Spleen (tissue), 11 donors: ENCODE measurements around the gene BABAM2. TPM values are rescaled to one million over a fixed set of nuclear protein-coding genes. Genes with fewer than 3 reads are reported as not detected.
A peak's percentile ranks its signal among the peaks of the same experiment; 100 is the strongest.

Source experiments
- DNase-seq: peaks from one replicate; pipeline ENCODE4 v3.0.0-alpha.2; 2020
- H3K27ac ChIP-seq, 8 donors: fragments of 200-600 bp; sonication (generic) in 7 of 8; 1 replicate in 4 of 8; 2 replicates in 4 of 8; pipeline versions ENCODE4 v1.5.0 to v1.8.0; 2016 to 2021; ENCODE audit warnings: inconsistent platforms in 4 of 8, mild to moderate bottlenecking in 4 of 8, moderate library complexity in 1 of 8
- H3K27me3 ChIP-seq, 7 donors: fragments of 200-600 bp; sonication (generic) in 6 of 7; replicated peaks in 1 of 7; 1 replicate in 4 of 7; 2 replicates in 3 of 7; pipeline versions ENCODE4 v1.5.0 to v1.8.0; 2016 to 2021; ENCODE audit warnings: inconsistent platforms in 3 of 7, mild to moderate bottlenecking in 1 of 7
- H3K36me3 ChIP-seq, 6 donors: fragments of 200-600 bp; sonication (generic) in 5 of 6; 1 replicate in 4 of 6; 2 replicates in 2 of 6; pipeline versions ENCODE4 v1.5.0 to v1.8.0; 2016 to 2021; ENCODE audit warnings: inconsistent platforms in 2 of 6
- H3K4me1 ChIP-seq, 6 donors: fragments of 200-600 bp; sonication (generic) in 5 of 6; 1 replicate in 3 of 6; 2 replicates in 3 of 6; pipeline versions ENCODE4 v1.5.0 to v1.8.0; 2016 to 2021; ENCODE audit warnings: inconsistent platforms in 3 of 6
- H3K4me3 ChIP-seq, 8 donors: fragments of 200-600 bp; sonication (generic) in 7 of 8; 1 replicate in 4 of 8; 2 replicates in 4 of 8; pipeline versions ENCODE4 v1.5.0 to v1.8.0; 2016 to 2021; ENCODE audit warnings: inconsistent platforms in 4 of 8, mild to moderate bottlenecking in 4 of 8, moderate library complexity in 2 of 8
- H3K9me3 ChIP-seq, 8 donors: fragments of 200-600 bp; sonication (generic) in 7 of 8; 1 replicate in 4 of 8; 2 replicates in 4 of 8; pipeline versions ENCODE4 v1.5.0 to v1.8.0; 2016 to 2021; ENCODE audit warnings: inconsistent platforms in 4 of 8
- POLR2A ChIP-seq, 3 donors: fragments of 450-650 bp; IDR thresholded peaks; one replicate each; pipeline ENCODE4 v1.5.1; 2017; ENCODE audit warnings: antibody characterized with exemption in 3 of 3, mild to moderate bottlenecking in 1 of 3
- POLR2AphosphoS5 ChIP-seq, 3 donors: sonication (generic); formaldehyde crosslinking; IDR thresholded peaks; one replicate each; pipeline ENCODE4 v1.5.1; 2017; ENCODE audit warnings: antibody characterized with exemption in 3 of 3
- WGBS, 5 donors: extraction: QIAGEN DNeasy Blood & Tissue Kit in 3 of 5; methylation state at CpG; one replicate each; pipeline versions ENCODE4 v1.1.5 to v1.1.7; 2013 to 2018; 5-methylcytosine and 5-hydroxymethylcytosine counted together
- intact Hi-C: fragments of 100-400 bp; cut with DNase I; formaldehyde crosslinking; loops from one replicate; pipeline ENCODE4 v1.15.0; 2023; ENCODE audit warnings: low total_unique reads
- polyA plus RNA-seq, 3 donors: library from polyadenylated mRNA; stranded (reverse); fragments of 200-250 nt; gene quantifications; one replicate each; pipeline ENCODE4 v1.2.1, GENCODE V29; 2013
- total RNA-seq, 7 donors: library from RNA; depleted of rRNA in 3 of 7; stranded (reverse); fragments of >200 nt in 3 of 7; fragmentation: NEBNext Ultra II Directional in 4 of 7; extraction: Animal tissue kit (Norgen Biotek cat#: 25700) in 4 of 7; gene quantifications; one replicate each; pipeline versions ENCODE4 v1.1.0 to v1.2.1, GENCODE V29; 2016 to 2021
- TF ChIP-seq, protein P1 (sequence below), 11 experiments: fragments of 200-600 bp in 7 of 11; fragments of 450-650 bp in 4 of 11; sonication (generic) in 4 of 11; IDR thresholded peaks in 8 of 11; conservative IDR thresholded peaks in 3 of 11; 1 replicate in 7 of 11; 2 replicates in 4 of 11; pipeline versions ENCODE4 v1.4.0 to v1.8.0; 2016 to 2021; ENCODE audit warnings: antibody characterized with exemption in 11 of 11, inconsistent platforms in 4 of 11, mild to moderate bottlenecking in 1 of 11
- donor health status: healthy with polysubstance abuse.
- donor health status: DM: no; HTN: no; CAD: no; lungs with moderate emphysema.
- donor health status: DM: no; HTN: no; CAD: no.
- donor health status: Bipolar disorder and iron deficiency.
- donor health status: healthy.
- donor health status: DM: no; HTN: no; CAD: no.
- donor health status: DM: yes; HTN: yes; CAD: no.

BABAM2 gene
- total and polyA plus RNA-seq, 10 donors, result 16.1 to 70.1 (median 55.0) TPM

DNA sequence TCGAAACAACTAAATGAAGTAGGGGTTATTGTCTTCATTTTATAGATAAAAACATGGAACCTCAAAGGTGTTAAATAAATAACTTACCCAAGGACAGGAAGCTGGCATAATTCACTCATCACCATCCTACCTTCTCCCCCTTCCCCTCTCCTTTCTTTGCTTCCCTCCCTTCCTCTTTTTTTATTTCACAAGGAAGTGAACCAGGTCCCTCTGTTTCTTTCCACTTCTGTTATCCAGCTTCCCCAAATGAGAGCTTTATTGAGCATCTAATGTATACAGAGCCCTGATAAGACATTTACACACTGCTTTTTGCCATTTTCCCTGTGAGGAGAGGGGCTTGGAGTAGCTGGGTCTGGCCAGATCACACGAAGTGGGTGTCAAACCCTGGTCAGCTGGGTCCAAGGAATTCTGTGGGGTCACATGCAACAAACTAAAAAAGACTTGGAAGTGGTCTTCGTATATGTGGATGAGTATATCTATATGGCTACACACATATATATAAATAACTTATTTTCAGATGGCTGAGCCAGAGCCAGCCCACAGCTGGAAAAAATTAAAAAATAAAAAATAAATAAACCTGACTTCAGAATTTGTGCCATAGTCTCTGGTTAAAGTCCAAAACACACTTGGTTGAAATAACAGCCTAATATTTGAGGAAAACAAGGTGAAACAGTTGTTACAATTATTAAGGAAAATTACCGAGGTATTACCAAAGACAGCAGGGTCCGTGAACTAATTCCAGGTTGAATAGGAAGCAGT is 452.8 kb downstream of the BABAM2 start:
- WGBS, 5 donors, result 80 to 88% (median 84%) methylated on average over 5 of the region's 5 CpGs
- Histone ChIP-seq H3K36me3 (peaks cover 0 to 17% (median 0%) of the 10 kb centered on the region in 6 donors), H3K4me3 (no peak overlapping the region), H3K27me3 (no peaks in the 10 kb centered on the region), H3K4me1 (peaks cover 0 to 51% (median 29%) of the 10 kb centered on the region in 6 donors), H3K27ac (peak overlapping the region in 6 of 8 donors; percentile 49 to 63 (median 59)), H3K9me3 (no peaks in the 10 kb centered on the region)
- intact Hi-C loops, result no loop called here
- DNase-seq, result no peak
- no peak for TF ChIP-seq POLR2A (IDR thresholded peaks at IDR 0.05)

- Histone ChIP-seq H3K36me3 (peaks cover 0 to 9% (median 0%) of the 10 kb centered on the region in 6 donors), H3K4me3 (no peak overlapping the region), H3K27me3 (no peaks in the 10 kb centered on the region), H3K9me3 (no peaks in the 10 kb centered on the region), H3K27ac (no peak overlapping the region), H3K4me1 (peaks cover 0 to 46% (median 31%) of the 10 kb centered on the region in 6 donors)
- 86 to 95% (median 92%) methylated on average over 18 to 20 of the region's 20 CpGs for WGBS, 5 donors
- no peak for TF ChIP-seq POLR2AphosphoS5 (IDR thresholded peaks at IDR 0.05)
- no peak for TF ChIP-seq POLR2A (IDR thresholded peaks at IDR 0.05)
- TF ChIP-seq, protein P1, sequence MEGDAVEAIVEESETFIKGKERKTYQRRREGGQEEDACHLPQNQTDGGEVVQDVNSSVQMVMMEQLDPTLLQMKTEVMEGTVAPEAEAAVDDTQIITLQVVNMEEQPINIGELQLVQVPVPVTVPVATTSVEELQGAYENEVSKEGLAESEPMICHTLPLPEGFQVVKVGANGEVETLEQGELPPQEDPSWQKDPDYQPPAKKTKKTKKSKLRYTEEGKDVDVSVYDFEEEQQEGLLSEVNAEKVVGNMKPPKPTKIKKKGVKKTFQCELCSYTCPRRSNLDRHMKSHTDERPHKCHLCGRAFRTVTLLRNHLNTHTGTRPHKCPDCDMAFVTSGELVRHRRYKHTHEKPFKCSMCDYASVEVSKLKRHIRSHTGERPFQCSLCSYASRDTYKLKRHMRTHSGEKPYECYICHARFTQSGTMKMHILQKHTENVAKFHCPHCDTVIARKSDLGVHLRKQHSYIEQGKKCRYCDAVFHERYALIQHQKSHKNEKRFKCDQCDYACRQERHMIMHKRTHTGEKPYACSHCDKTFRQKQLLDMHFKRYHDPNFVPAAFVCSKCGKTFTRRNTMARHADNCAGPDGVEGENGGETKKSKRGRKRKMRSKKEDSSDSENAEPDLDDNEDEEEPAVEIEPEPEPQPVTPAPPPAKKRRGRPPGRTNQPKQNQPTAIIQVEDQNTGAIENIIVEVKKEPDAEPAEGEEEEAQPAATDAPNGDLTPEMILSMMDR (IDR thresholded peaks at IDR 0.05 in 8 of 11, conservative IDR thresholded peaks at IDR 0.05 in 3 of 11), result no peak
- DNase-seq, result peak; percentile 28
- intact Hi-C loops, result no loop called here
Measured at GRCh38 chr2:28343971-28344715, 453.6 kb downstream of the BABAM2 start.

DNA sequence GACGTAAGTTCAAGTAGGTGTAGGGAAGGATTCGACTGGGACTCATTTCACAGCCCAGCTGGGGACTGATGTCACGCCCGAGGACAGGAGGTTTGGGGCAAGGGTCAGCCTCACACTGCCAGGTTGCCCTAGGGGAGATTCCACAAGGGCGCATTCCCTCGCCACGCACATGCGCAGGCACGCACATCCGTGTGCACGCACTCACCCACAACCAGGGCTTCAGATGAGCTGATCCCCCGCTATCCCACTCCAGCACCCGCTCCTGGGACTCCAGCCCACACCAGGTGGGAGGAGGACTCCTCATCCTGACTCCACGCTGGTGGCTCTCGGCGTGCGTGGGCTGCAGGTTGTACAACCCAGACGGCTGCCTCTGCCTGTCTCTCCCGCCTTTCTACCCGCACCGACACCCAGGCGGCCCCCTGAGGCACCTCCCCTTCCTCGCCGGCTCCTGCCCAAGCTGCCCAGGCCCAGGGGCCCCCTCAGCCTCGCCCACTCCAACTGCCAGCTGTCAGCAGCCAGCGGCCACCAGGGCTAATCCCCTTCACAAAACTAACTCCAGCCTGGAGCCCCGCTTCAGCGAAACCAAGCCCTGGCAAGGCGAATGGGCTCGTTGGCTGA is 454.3 kb downstream of the BABAM2 start:
- 92 to 94% (median 92%) methylated on average over 16 to 30 of the region's 30 CpGs for WGBS, 5 donors
- peak; percentile 73 for DNase-seq
- intact Hi-C loops, result no loop called here

GRCh38 chr2:28345619-28346018 is 455.1 kb downstream of the BABAM2 start:
- TF ChIP-seq POLR2AphosphoS5 (IDR thresholded peaks at IDR 0.05) (no peak), POLR2A (IDR thresholded peaks at IDR 0.05) (no peak)
- TF ChIP-seq, protein P1 (IDR thresholded peaks at IDR 0.05 in 8 of 11, conservative IDR thresholded peaks at IDR 0.05 in 3 of 11), result no peak
- intact Hi-C loops, result no loop called here
- Histone ChIP-seq H3K4me1 (peaks cover 0 to 44% (median 31%) of the 10 kb centered on the region in 6 donors), H3K9me3 (no peaks in the 10 kb centered on the region), H3K4me3 (no peak overlapping the region), H3K27ac (no peak overlapping the region), H3K36me3 (no peaks in the 10 kb centered on the region), H3K27me3 (no peaks in the 10 kb centered on the region)
- 87 to 95% (median 90%) methylated on average over 8 of the region's 8 CpGs for WGBS, 5 donors
- peak; percentile 67 for DNase-seq

More for the DNA sequence above, 454.3 kb downstream of the BABAM2 start:
- Histone ChIP-seq H3K27me3 (no peaks in the 10 kb centered on the region), H3K9me3 (no peaks in the 10 kb centered on the region), H3K27ac (no peak overlapping the region), H3K4me1 (peaks cover 0 to 45% (median 31%) of the 10 kb centered on the region in 6 donors), H3K36me3 (peaks cover 0 to 2% (median 0%) of the 10 kb centered on the region in 6 donors), H3K4me3 (no peak overlapping the region)
- TF ChIP-seq POLR2A (IDR thresholded peaks at IDR 0.05), result no peak
- peak in 1 of 3 donors; percentile 26 for TF ChIP-seq POLR2AphosphoS5 (IDR thresholded peaks at IDR 0.05)
